GM12878 (cell line): ENCODE data around the gene CAB39L. TPM values are rescaled to one million over a fixed set of nuclear protein-coding genes. Genes with fewer than 3 reads are reported as not detected.
A peak's percentile ranks its signal among the peaks of the same experiment; 100 is the strongest.

Experiments used
- ATF7 ChIP-seq: fragments of 450-650 bp; IDR thresholded peaks from 2 replicates; pipeline ENCODE4 v1.6.1; 2016; ENCODE audit warnings: low read depth, mild to moderate bottlenecking
- BACH1 ChIP-seq: fragments of 450-650 bp; IDR thresholded peaks from 2 replicates; pipeline ENCODE4 v1.6.1; 2017; ENCODE audit warnings: mild to moderate bottlenecking, borderline replicate concordance
- BCL3 ChIP-seq: IDR thresholded peaks from 2 replicates; pipeline ENCODE4 v1.6.1; 2011; ENCODE audit warnings: borderline replicate concordance, low read depth, mild to moderate bottlenecking, moderate library complexity, low read length; ENCODE audit not compliant: insufficient read depth, poor library complexity, severe bottlenecking
- CHD2 ChIP-seq: IDR thresholded peaks from 2 replicates; pipeline ENCODE4 v1.6.1; 2011; ENCODE audit warnings: low read depth, low read length, improper control_type of control experiment, borderline replicate concordance
- E4F1 ChIP-seq: fragments of 450-650 bp; IDR thresholded peaks from 2 replicates; pipeline ENCODE4 v1.6.1; 2018; ENCODE audit warnings: borderline replicate concordance, mild to moderate bottlenecking; ENCODE audit not compliant: partially characterized antibody
- FOS ChIP-seq: IDR thresholded peaks from 3 replicates; pipeline ENCODE4 v1.6.1; 2011; ENCODE audit warnings: borderline replicate concordance; ENCODE audit not compliant: insufficient read length; ENCODE audit errors: extremely low read depth
- GABPA ChIP-seq: IDR thresholded peaks from 2 replicates; pipeline ENCODE4 v1.6.1; 2014; ENCODE audit warnings: antibody characterized with exemption, low read depth, mild to moderate bottlenecking, inconsistent platforms
- HDAC6 ChIP-seq: fragments of 200-600 bp; sonication (generic); IDR thresholded peaks from one replicate; pipeline ENCODE4 v1.8.0; 2017; ENCODE audit warnings: antibody characterized with exemption; ENCODE audit not compliant: unreplicated experiment
- KDM1A ChIP-seq: fragments of 200-600 bp; sonication (generic); IDR thresholded peaks from 2 replicates; pipeline ENCODE4 v1.6.1; 2016; ENCODE audit warnings: borderline replicate concordance
- NKRF ChIP-seq: fragments of 450-650 bp; conservative IDR thresholded peaks from 2 replicates; pipeline ENCODE4 v1.6.1; 2017; ENCODE audit warnings: mild to moderate bottlenecking, moderate library complexity
- NRF1 ChIP-seq: conservative IDR thresholded peaks from 2 replicates; pipeline ENCODE4 v1.6.1; 2011; ENCODE audit warnings: mild to moderate bottlenecking, low read depth, low read length, improper control_type of control experiment
- PKNOX1 ChIP-seq: fragments of 450-650 bp; IDR thresholded peaks from 2 replicates; pipeline ENCODE4 v1.6.1; 2016; ENCODE audit warnings: mild to moderate bottlenecking
- PML ChIP-seq: IDR thresholded peaks from 2 replicates; pipeline ENCODE4 v1.6.1; 2012; ENCODE audit warnings: low read length, inconsistent platforms
- POLR2A ChIP-seq: IDR thresholded peaks from 2 replicates; pipeline ENCODE4 v1.6.1; 2011; ENCODE audit warnings: low read depth, mild to moderate bottlenecking, low read length
- RCOR1 ChIP-seq: conservative IDR thresholded peaks from 2 replicates; pipeline ENCODE4 v1.6.1; 2012; ENCODE audit warnings: low read depth, low read length, improper control_type of control experiment
- RFX5 ChIP-seq: IDR thresholded peaks from 2 replicates; pipeline ENCODE4 v1.6.1; 2011; ENCODE audit warnings: low read depth, low read length, improper control_type of control experiment
- SMARCA5 ChIP-seq: fragments of 450-650 bp; IDR thresholded peaks from 2 replicates; pipeline ENCODE4 v1.6.1; 2017; ENCODE audit warnings: mild to moderate bottlenecking
- SMC3 ChIP-seq: IDR thresholded peaks from 2 replicates; pipeline ENCODE4 v1.6.1; 2011; ENCODE audit warnings: low read length, improper control_type of control experiment, borderline replicate concordance
- SUZ12 ChIP-seq: fragments of 200-600 bp; sonication (generic); IDR thresholded peaks from one replicate; pipeline ENCODE4 v1.6.1; 2018; ENCODE audit warnings: antibody characterized with exemption, mild to moderate bottlenecking; ENCODE audit not compliant: unreplicated experiment
- TBL1XR1 ChIP-seq: IDR thresholded peaks from 2 replicates; pipeline ENCODE4 v1.6.1; 2012; ENCODE audit warnings: low read depth, low read length, improper control_type of control experiment
- TCF12 ChIP-seq: IDR thresholded peaks from 2 replicates; pipeline ENCODE4 v1.6.1; 2011; ENCODE audit warnings: low read depth, mild to moderate bottlenecking, low read length
- ZNF207 ChIP-seq: fragments of 450-650 bp; IDR thresholded peaks from 2 replicates; pipeline ENCODE4 v1.6.1; 2014; ENCODE audit warnings: antibody characterized with exemption, mild to moderate bottlenecking, borderline replicate concordance
- ZNF622 ChIP-seq: fragments of 450-650 bp; IDR thresholded peaks from 2 replicates; pipeline ENCODE4 v1.6.1; 2017; ENCODE audit warnings: mild to moderate bottlenecking, inconsistent platforms
- polyA plus RNA-seq, 11 experiments: library from polyadenylated mRNA; depleted of rRNA in 4 of 11; unstranded in 6 of 11; stranded (reverse) in 5 of 11; fragments of >200 nt; fragmentation: Nextera tagmentation in 4 of 11; fragmentation: Illumina TruSeq in 1 of 11; extraction: Ambion mirVana in 4 of 11; extraction: Trizol in 1 of 11; gene quantifications; 1 replicate in 1 of 11; 2 replicates in 10 of 11; pipeline versions ENCODE4 v1.2.1 to v1.2.3, GENCODE V29; 2011 to 2016; ENCODE audit warnings: inconsistent platforms in 2 of 11, missing spikeins in 2 of 11, low read depth in 1 of 11
- total RNA-seq, 4 experiments: library from RNA; depleted of rRNA in 3 of 4; stranded (reverse); fragments of >200 nt in 3 of 4; fragmentation: Illumina TruSeq in 1 of 4; extraction: Trizol in 1 of 4; gene quantifications; 2 replicates each; pipeline versions ENCODE4 v1.2.1 to v1.2.3, GENCODE V29; 2013 to 2021

CAB39L gene
- total and polyA plus RNA-seq, 10 of the 15 experiments (the other 5 are each of a cell fraction or from before 2014, with no cell fraction given) = 0.88 to 3.0 (median 1.7) TPM

- TF ChIP-seq RFX5 (no peak), PML (no peak), E4F1 (no peak), TBL1XR1 (no peak), RCOR1 (0 out of 2 replicates have a peak, but pooled peaks have one; percentile 29), ZNF622 (no peak), NRF1 (no peak), ZNF207 (peak; percentile 65; the same call in 1 of the 2 replicates), GABPA (no peak), HDAC6 (no peak), TCF12 (0 out of 2 replicates have a peak, but pooled peaks have one; percentile 30), ATF7 (peak; percentile 29; the same call in 1 of the 2 replicates), PKNOX1 (no peak), SMC3 (peak; percentile 97), FOS (no peak), BCL3 (no peak), SMARCA5 (peak; percentile 85), POLR2A (peak; percentile 45; the same call in 1 of the 2 replicates), CHD2 (no peak), SUZ12 (no peak), NKRF (no peak), KDM1A (no peak), BACH1 (no peak)
These were observed 142.9 kb downstream of the CAB39L start (continued) for GRCh38 chr13:49300739-49301589.
